B cell (primary cell): Measurements from ENCODE around the gene ACACB. TPM values are rescaled to one million over a fixed set of nuclear protein-coding genes. Genes with fewer than 3 reads are reported as not detected.

Source experiments
- ATAC-seq: fragments of 200-7000 bp; cut with Tn5 transposase; one replicate; pipeline ENCODE4 v1.10.0; 2021; ENCODE audit warnings: low read depth, mild to moderate bottlenecking, moderate number of reproducible peaks, moderate library complexity
- CTCF ChIA-PET: fragments of 350-600 bp; sonication (Branson Sonifier 250); formaldehyde crosslinking; loops from one replicate; lab custom pipeline; 2021; ENCODE audit warnings: antibody characterized with exemption, inconsistent platforms; lab: Charles Lee
- POLR2A ChIA-PET: fragments of 350-600 bp; sonication (Branson Sonifier 250); formaldehyde crosslinking; loops from one replicate; lab custom pipeline; 2021; ENCODE audit warnings: antibody characterized with exemption; lab: Charles Lee
- DNase-seq: peaks from one replicate; pipeline ENCODE4 v3.0.0; 2013
- H2AFZ ChIP-seq: 2 replicates; pipeline ENCODE4 v1.6.1; 2012; ENCODE audit warnings: mild to moderate bottlenecking, low read depth, low read length; ENCODE audit not compliant: insufficient read depth, poor library complexity, severe bottlenecking
- H3K27ac ChIP-seq, 2 donors: 1 replicate in 1 of 2; 2 replicates in 1 of 2; pipeline ENCODE4 v1.5.1; 2012 to 2013; ENCODE audit warnings: low read length in 2 of 2, mild to moderate bottlenecking in 2 of 2, moderate library complexity in 1 of 2
- H3K27me3 ChIP-seq, 4 experiments: fragments of 200-600 bp in 1 of 4; sonication (generic) in 1 of 4; replicated peaks in 1 of 4; 1 replicate in 2 of 4; 2 replicates in 2 of 4; pipeline versions ENCODE4 v1.6.1 to v1.7.0; 2013 to 2016; ENCODE audit warnings: low read length in 3 of 4, mild to moderate bottlenecking in 2 of 4, mixed read lengths in 1 of 4, moderate library complexity in 1 of 4; ENCODE audit not compliant: insufficient read depth in 4 of 4, control insufficient read depth in 3 of 4; ENCODE audit errors: control extremely low read depth in 1 of 4
- H3K36me3 ChIP-seq, 2 experiments: replicated peaks in 1 of 2; 1 replicate in 1 of 2; 2 replicates in 1 of 2; pipeline versions ENCODE4 v1.6.1 to v1.7.1; 2013; ENCODE audit warnings: low read length in 1 of 2; ENCODE audit not compliant: insufficient read depth in 2 of 2, control insufficient read depth in 1 of 2; ENCODE audit errors: control extremely low read depth in 1 of 2, extremely low read depth in 1 of 2
- H3K4me1 ChIP-seq, 2 donors: fragments of 200-600 bp in 1 of 2; sonication (generic) in 1 of 2; 1 replicate in 1 of 2; 2 replicates in 1 of 2; pipeline versions ENCODE4 v1.5.1 to v1.6.1; 2013 to 2017; ENCODE audit warnings: low read length in 2 of 2; ENCODE audit not compliant: control insufficient read depth in 2 of 2, insufficient read depth in 2 of 2
- H3K4me2 ChIP-seq: replicated peaks from 2 replicates; pipeline ENCODE3; 2012; ENCODE audit warnings: mild to moderate bottlenecking, low read depth, low read length; ENCODE audit not compliant: poor library complexity, severe bottlenecking
- H3K4me3 ChIP-seq, 5 experiments: fragments of 200-600 bp in 1 of 5; sonication (generic) in 1 of 5; 1 replicate in 3 of 5; 2 replicates in 2 of 5; pipeline versions ENCODE4 v1.5.1 to v1.7.0; 2011 to 2016; ENCODE audit warnings: low read length in 4 of 5, mild to moderate bottlenecking in 4 of 5, low read depth in 2 of 5, control low read depth in 1 of 5, moderate library complexity in 1 of 5; ENCODE audit not compliant: insufficient read depth in 1 of 5; ENCODE audit errors: control extremely low read depth in 1 of 5, extremely low read depth in 1 of 5
- H3K79me2 ChIP-seq: fragments of 200-600 bp; sonication (generic); one replicate; pipeline ENCODE4 v1.6.0; 2016; ENCODE audit warnings: low read length; ENCODE audit not compliant: control insufficient read depth, insufficient read depth
- H3K9ac ChIP-seq: fragments of 200-600 bp; sonication (generic); 2 replicates; pipeline ENCODE4 v1.6.1; 2017; ENCODE audit warnings: mild to moderate bottlenecking, low read length, moderate library complexity
- H3K9me3 ChIP-seq, 3 donors: one replicate each; pipeline versions ENCODE4 v1.6.1 to v1.7.1; 2013; ENCODE audit warnings: low read length in 2 of 3; ENCODE audit not compliant: control insufficient read depth in 2 of 3, insufficient read depth in 1 of 3; ENCODE audit errors: control extremely low read depth in 1 of 3
- H4K20me1 ChIP-seq: 2 replicates; pipeline ENCODE4 v1.6.0; 2012; ENCODE audit warnings: mild to moderate bottlenecking, low read length; ENCODE audit not compliant: insufficient read depth, control insufficient read depth, poor library complexity, severe bottlenecking
- H3K27ac Mint-ChIP-seq: one replicate; pipeline ENCODE4 v1.8.0; 2021; ENCODE audit warnings: mixed read lengths
- H3K27me3 Mint-ChIP-seq: one replicate; pipeline ENCODE4 v1.8.0; 2021; ENCODE audit warnings: mixed read lengths
- H3K4me1 Mint-ChIP-seq: one replicate; pipeline ENCODE4 v1.8.0; 2021; ENCODE audit warnings: mixed read lengths
- H3K4me3 Mint-ChIP-seq: one replicate; pipeline ENCODE4 v1.8.0; 2021; ENCODE audit warnings: mixed read lengths
- H3K9me3 Mint-ChIP-seq: one replicate; pipeline ENCODE4 v1.8.0; 2022; ENCODE audit warnings: mixed read lengths; ENCODE audit not compliant: insufficient read depth
- EZH2 ChIP-seq: IDR thresholded peaks from 2 replicates; pipeline ENCODE4 v1.6.1; 2012; ENCODE audit warnings: borderline replicate concordance, low read depth, mild to moderate bottlenecking, moderate library complexity, low read length; ENCODE audit not compliant: insufficient read depth, poor library complexity, severe bottlenecking
- whole genome bisulfite sequencing: methylation state at CpG from one replicate; pipeline ENCODE4 v1.1.5; 2013; ENCODE audit warnings: missing lambda C conversion rate; ENCODE audit not compliant: insufficient coverage; 5-methylcytosine and 5-hydroxymethylcytosine counted together
- intact Hi-C: fragments of 100-400 bp; cut with micrococcal nuclease; formaldehyde crosslinking; loops from one replicate; pipeline ENCODE4 v1.10.0; 2022
- polyA plus RNA-seq: library from polyadenylated mRNA; depleted of rRNA; stranded (reverse); fragments of >200 nt; gene quantifications from 2 replicates; pipeline ENCODE4 v1.2.3, GENCODE V29; 2012
- total RNA-seq, 2 donors: library from RNA; stranded (reverse); fragments of 120-200 nt in 1 of 2; gene quantifications; 1 replicate in 1 of 2; 2 replicates in 1 of 2; pipeline versions ENCODE4 v1.2.3 to v1.2.4, GENCODE V29; 2013 to 2022
- TF ChIP-seq, protein P1 (sequence below): fragments of 200-600 bp; IDR thresholded peaks from one replicate; pipeline ENCODE4 v1.8.0; 2022; ENCODE audit warnings: antibody characterized with exemption, mild to moderate bottlenecking

The ACACB gene
- total and polyA plus RNA-seq, 2 donors (not counting 1 experiment from before 2014, with no cell fraction given): 7.4 to 27.5 TPM

DNA sequence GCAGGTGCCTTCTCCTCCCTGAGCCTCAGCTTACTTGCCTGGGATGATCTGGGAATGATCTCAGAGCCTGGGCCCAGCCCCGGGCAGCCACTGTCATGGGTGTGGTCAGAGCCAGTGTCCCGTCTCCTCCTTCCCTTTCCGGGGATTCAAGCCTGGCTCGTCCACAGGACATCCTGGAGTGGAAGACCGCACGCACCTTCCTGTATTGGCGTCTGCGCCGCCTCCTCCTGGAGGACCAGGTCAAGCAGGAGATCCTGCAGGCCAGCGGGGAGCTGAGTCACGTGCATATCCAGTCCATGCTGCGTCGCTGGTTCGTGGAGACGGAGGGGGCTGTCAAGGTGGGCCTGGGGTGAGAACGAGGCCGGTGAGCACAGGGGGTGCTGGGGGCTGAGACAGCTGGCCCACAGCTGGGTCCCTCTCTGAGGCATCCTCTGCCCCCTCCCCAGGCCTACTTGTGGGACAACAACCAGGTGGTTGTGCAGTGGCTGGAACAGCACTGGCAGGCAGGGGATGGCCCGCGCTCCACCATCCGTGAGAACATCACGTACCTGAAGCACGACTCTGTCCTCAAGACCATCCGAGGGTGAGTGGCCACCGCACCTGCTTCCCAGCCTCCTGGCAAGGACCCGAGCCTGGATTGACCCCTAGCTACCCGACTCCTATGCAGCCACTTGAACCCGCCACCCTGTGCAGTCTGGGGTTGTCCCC is 148.7 kb downstream of the ACACB start:
- Histone ChIP-seq H3K79me2 (no peaks in the 10 kb centered on the region), H3K36me3 (no peaks in the 10 kb centered on the region), H3K9me3 (peaks cover 0 to 12% (median 0%) of the 10 kb centered on the region in 3 donors), H3K9ac (no peak overlapping the region), H3K27me3 (no peaks in the 10 kb centered on the region), H3K4me1 (no peaks in the 10 kb centered on the region), H3K4me3 (no peak overlapping the region), H3K27ac (no peak overlapping the region), H2AFZ (no peak overlapping the region), H4K20me1 (no peaks in the 10 kb centered on the region), H3K4me2 (no peak overlapping the region)
- DNase-seq: no peak
- no peak for ATAC-seq
- TF ChIP-seq, protein P1, sequence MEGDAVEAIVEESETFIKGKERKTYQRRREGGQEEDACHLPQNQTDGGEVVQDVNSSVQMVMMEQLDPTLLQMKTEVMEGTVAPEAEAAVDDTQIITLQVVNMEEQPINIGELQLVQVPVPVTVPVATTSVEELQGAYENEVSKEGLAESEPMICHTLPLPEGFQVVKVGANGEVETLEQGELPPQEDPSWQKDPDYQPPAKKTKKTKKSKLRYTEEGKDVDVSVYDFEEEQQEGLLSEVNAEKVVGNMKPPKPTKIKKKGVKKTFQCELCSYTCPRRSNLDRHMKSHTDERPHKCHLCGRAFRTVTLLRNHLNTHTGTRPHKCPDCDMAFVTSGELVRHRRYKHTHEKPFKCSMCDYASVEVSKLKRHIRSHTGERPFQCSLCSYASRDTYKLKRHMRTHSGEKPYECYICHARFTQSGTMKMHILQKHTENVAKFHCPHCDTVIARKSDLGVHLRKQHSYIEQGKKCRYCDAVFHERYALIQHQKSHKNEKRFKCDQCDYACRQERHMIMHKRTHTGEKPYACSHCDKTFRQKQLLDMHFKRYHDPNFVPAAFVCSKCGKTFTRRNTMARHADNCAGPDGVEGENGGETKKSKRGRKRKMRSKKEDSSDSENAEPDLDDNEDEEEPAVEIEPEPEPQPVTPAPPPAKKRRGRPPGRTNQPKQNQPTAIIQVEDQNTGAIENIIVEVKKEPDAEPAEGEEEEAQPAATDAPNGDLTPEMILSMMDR: no peak
- no peak for TF ChIP-seq EZH2
- no peaks in the 10 kb centered on the region for H3K4me1 Mint-ChIP-seq
- CTCF ChIA-PET: no interaction called here
- POLR2A ChIA-PET: no interaction called here
- WGBS: 97% methylated on average over 26 of the region's 27 CpGs
- peaks cover 3% of the 10 kb centered on the region for H3K9me3 Mint-ChIP-seq
- H3K4me3 Mint-ChIP-seq: no peak overlapping the region
- H3K27me3 Mint-ChIP-seq: no peaks in the 10 kb centered on the region
- intact Hi-C loops: no loop called here
- H3K27ac Mint-ChIP-seq: no peak overlapping the region

DNA sequence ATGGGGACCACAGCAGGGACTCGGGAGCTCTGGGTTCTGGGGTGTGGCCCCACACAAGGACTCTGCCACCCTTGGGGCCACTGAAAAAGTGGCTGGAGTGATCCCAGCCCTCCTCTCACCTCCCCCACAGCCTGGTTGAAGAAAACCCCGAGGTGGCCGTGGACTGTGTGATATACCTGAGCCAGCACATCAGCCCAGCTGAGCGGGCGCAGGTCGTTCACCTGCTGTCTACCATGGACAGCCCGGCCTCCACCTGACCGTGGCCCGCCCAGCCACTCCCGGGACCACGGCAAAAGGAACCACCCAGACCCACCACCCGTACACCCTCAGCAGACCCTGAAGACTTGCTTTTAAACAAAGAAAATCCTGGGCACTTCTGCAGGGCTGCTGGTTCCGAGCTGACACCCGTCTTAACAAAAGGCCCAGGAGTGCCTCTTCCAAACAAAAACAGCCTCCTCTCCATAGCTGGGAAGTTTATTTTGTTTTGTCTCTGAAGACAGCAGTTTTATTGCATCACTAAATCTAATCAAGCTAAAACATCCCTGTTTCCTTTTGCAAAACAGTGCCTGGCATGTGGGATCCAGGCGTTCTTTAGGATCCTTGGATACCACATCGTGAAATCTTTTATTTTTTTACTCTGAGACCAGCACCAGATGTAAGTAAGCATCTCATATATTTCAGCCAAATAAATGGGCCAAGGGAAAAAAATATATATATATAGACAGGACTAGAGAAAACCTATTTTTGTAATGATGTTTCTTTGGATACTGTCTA is 149.9 kb downstream of the ACACB start:
- TF ChIP-seq, protein P1: no peak
- TF ChIP-seq EZH2: no peak
- 85% methylated on average over 10 of the region's 16 CpGs for WGBS
- ATAC-seq (no peak), DNase-seq (no peak)
- POLR2A ChIA-PET: no interaction called here
- Histone ChIP-seq H3K4me1 (no peaks in the 10 kb centered on the region), H3K36me3 (no peaks in the 10 kb centered on the region), H3K4me2 (no peak overlapping the region), H3K27me3 (no peaks in the 10 kb centered on the region), H4K20me1 (no peaks in the 10 kb centered on the region), H3K9ac (no peak overlapping the region), H3K79me2 (no peaks in the 10 kb centered on the region), H3K27ac (no peak overlapping the region), H3K4me3 (no peak overlapping the region), H3K9me3 (peaks cover 0 to 16% (median 0%) of the 10 kb centered on the region in 3 donors), H2AFZ (no peak overlapping the region)
- Mint-ChIP-seq H3K9me3 (peaks cover 7% of the 10 kb centered on the region), H3K27me3 (no peaks in the 10 kb centered on the region), H3K4me3 (no peak overlapping the region), H3K27ac (no peak overlapping the region), H3K4me1 (no peaks in the 10 kb centered on the region)
- CTCF ChIA-PET: no interaction called here
- intact Hi-C loops: no loop called here
